ENCODE results near the gene HDC.

DNA sequence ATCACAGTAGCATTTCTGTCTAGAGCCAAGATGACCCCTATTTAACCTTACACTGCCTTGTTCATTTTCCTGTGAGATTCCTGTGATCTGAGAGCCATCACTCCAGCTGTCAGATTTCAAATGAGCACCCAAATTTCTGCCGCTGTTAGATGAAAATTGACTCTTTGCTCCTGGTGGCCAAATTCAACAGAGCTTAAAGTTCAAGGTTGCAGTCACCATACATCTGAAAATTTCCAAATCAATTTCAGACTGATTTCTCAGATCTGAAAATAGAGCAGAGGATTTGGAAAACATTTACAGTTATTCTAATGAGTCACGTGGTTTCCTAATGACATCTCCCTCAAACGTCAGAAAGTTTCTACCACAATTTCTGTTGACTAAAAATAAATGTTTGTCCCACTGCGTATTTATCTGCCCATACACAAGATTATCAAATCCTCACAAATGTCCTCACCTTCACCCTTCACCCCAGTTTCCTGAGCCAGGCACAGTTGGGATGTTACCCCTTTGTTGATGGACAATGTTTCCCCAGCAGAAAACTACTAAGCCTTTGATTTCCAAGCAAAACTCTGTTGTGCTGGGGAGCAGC is 16.4 kb downstream of the HDC start:
- TF ChIP-seq, protein P1, sequence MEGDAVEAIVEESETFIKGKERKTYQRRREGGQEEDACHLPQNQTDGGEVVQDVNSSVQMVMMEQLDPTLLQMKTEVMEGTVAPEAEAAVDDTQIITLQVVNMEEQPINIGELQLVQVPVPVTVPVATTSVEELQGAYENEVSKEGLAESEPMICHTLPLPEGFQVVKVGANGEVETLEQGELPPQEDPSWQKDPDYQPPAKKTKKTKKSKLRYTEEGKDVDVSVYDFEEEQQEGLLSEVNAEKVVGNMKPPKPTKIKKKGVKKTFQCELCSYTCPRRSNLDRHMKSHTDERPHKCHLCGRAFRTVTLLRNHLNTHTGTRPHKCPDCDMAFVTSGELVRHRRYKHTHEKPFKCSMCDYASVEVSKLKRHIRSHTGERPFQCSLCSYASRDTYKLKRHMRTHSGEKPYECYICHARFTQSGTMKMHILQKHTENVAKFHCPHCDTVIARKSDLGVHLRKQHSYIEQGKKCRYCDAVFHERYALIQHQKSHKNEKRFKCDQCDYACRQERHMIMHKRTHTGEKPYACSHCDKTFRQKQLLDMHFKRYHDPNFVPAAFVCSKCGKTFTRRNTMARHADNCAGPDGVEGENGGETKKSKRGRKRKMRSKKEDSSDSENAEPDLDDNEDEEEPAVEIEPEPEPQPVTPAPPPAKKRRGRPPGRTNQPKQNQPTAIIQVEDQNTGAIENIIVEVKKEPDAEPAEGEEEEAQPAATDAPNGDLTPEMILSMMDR (IDR thresholded peaks at IDR 0.05; ENCODE audit: extremely low read depth in 1 of 2, insufficient read depth in 1 of 2, low read depth in 1 of 2, low read length in 2 of 2) = no peak
- TF ChIP-seq POLR2A (IDR thresholded peaks at IDR 0.05; ENCODE audit: low read depth, low read length) (no peak), JUN (IDR thresholded peaks at IDR 0.05; ENCODE audit: borderline replicate concordance, insufficient read depth, insufficient read length, low read depth) (no peak), POLR2AphosphoS5 (IDR thresholded peaks at IDR 0.05; ENCODE audit: insufficient read depth, low read depth, low read length) (no peak), MYC (IDR thresholded peaks at IDR 0.05; ENCODE audit: low read depth, low read length) (no peak)
